Endothelial cell of hepatic sinusoid (primary cell): ENCODE measurements around the gene MRPS23.

Source experiments
- in situ Hi-C: cut with HindIII; loops from 2 replicates; pipeline ENCODE4 v1.10.0; 2017; ENCODE audit warnings: low sequenced_read_pairs

The MRPS23 gene

GRCh38 chr17:57806167-57806830, 43.5 kb downstream of the MRPS23 start:
- in situ Hi-C loops: no loop called here

- in situ Hi-C loops: no loop called here
Measured at GRCh38 chr17:57803021-57803420, 46.8 kb downstream of the MRPS23 start.

GRCh38 chr17:57801044-57801711, 48.7 kb downstream of the MRPS23 start:
- in situ Hi-C loops: no loop called here

- in situ Hi-C loops: no loop called here
Measured at GRCh38 chr17:57794841-57795240, 55.0 kb downstream of the MRPS23 start.

DNA sequence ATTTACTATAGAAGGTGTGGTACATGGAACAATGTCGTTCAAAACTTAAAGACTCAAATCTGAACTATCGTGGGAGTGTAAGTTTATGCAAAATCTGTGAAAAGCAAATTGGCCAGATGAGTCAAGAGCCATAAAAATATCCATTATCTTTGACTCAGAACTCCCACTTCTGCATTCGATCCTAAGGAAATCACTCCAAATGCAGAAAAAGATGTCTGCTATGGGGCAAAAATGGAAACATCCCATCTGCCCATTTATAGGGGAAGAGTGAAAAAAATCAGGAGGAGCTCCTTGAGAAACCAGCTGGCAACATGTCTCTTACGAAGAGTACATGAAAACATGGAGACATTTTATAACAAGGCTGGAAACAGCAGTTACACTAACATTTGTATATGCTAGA, 61.1 kb downstream of the MRPS23 start:
- in situ Hi-C loops: no loop called here

GRCh38 chr17:57785022-57785421, 64.8 kb downstream of the MRPS23 start:
- in situ Hi-C loops: no loop called here
